Hepatocyte (in vitro differentiated cells): ENCODE measurements around the gene LLGL2. TPM values are rescaled to one million over a fixed set of nuclear protein-coding genes. Genes with fewer than 3 reads are reported as not detected.
"Not testable (repeated sequence)": the region's sequence is repeated elsewhere in the genome, so short reads cannot be mapped to it uniquely, and the experiment has no call there.

Experiments
- DNase-seq: peaks from one replicate; pipeline ENCODE4 v3.0.0-alpha.2; 2016; ENCODE audit warnings: low spot score
- H2AFZ ChIP-seq: fragments of 200-600 bp; sonication (generic); 2 replicates; pipeline ENCODE4 v1.6.0; 2016; ENCODE audit warnings: antibody characterized with exemption, mild to moderate bottlenecking
- H3K27ac ChIP-seq: fragments of 200-600 bp; sonication (generic); 2 replicates; pipeline ENCODE4 v1.5.1; 2016; ENCODE audit warnings: mild to moderate bottlenecking
- H3K27me3 ChIP-seq: fragments of 200-600 bp; sonication (generic); 2 replicates; pipeline ENCODE4 v1.6.1; 2016
- H3K36me3 ChIP-seq: fragments of 200-600 bp; sonication (generic); replicated peaks from 2 replicates; pipeline ENCODE4 v1.5.1; 2016; ENCODE audit warnings: low read depth; ENCODE audit not compliant: insufficient read depth
- H3K4me1 ChIP-seq: fragments of 200-600 bp; sonication (generic); 2 replicates; pipeline ENCODE4 v1.5.1; 2016; ENCODE audit warnings: mild to moderate bottlenecking, moderate library complexity; ENCODE audit not compliant: insufficient read depth
- H3K4me2 ChIP-seq: fragments of 200-600 bp; sonication (generic); 2 replicates; pipeline ENCODE4 v1.6.0; 2016
- H3K4me3 ChIP-seq: fragments of 200-600 bp; sonication (generic); 2 replicates; pipeline ENCODE4 v1.5.1; 2016; ENCODE audit warnings: mild to moderate bottlenecking
- H3K79me2 ChIP-seq: fragments of 200-600 bp; sonication (generic); 2 replicates; pipeline ENCODE4 v1.6.0; 2017; ENCODE audit warnings: mild to moderate bottlenecking
- H3K9me2 ChIP-seq: fragments of 200-600 bp; sonication (generic); replicated peaks from 2 replicates; pipeline ENCODE4 v1.6.0; 2017; ENCODE audit warnings: mild to moderate bottlenecking; ENCODE audit not compliant: insufficient read depth
- H3K9me3 ChIP-seq: fragments of 200-600 bp; sonication (generic); 2 replicates; pipeline ENCODE4 v1.5.1; 2016; ENCODE audit warnings: low read depth, mild to moderate bottlenecking
- H4K20me1 ChIP-seq: fragments of 200-600 bp; sonication (generic); 2 replicates; pipeline ENCODE4 v1.6.0; 2016; ENCODE audit warnings: mild to moderate bottlenecking; ENCODE audit not compliant: insufficient read depth, poor library complexity, severe bottlenecking
- EZH2 ChIP-seq: fragments of 200-600 bp; sonication (generic); IDR thresholded peaks from 2 replicates; pipeline ENCODE4 v1.6.1; 2016; ENCODE audit warnings: antibody characterized with exemption, mild to moderate bottlenecking, borderline replicate concordance
- EZH2phosphoT487 ChIP-seq: fragments of 200-600 bp; sonication (generic); IDR thresholded peaks from one replicate; pipeline ENCODE4 v1.6.1; 2018; ENCODE audit warnings: antibody characterized with exemption, mild to moderate bottlenecking, low read depth, moderate library complexity; ENCODE audit not compliant: unreplicated experiment, severe bottlenecking
- WGBS: methylation state at CpG from one replicate; pipeline ENCODE4 v1.1.6; 2016; ENCODE audit warnings: low lambda C conversion rate; ENCODE audit errors: missing lambda C conversion rate; 5-methylcytosine and 5-hydroxymethylcytosine counted together
- polyA plus RNA-seq: library from polyadenylated mRNA; unstranded; fragments of >200 nt; fragmentation: Nextera tagmentation; extraction: Ambion mirVana; gene quantifications from 2 replicates; pipeline ENCODE4 v1.2.1, GENCODE V29; 2016
- total RNA-seq: library from RNA; depleted of rRNA; stranded (reverse); fragments of >200 nt; gene quantifications from 2 replicates; pipeline ENCODE4 v1.2.3, GENCODE V29; 2014
- TF ChIP-seq, protein P1 (sequence below): fragments of 200-600 bp; sonication (generic); IDR thresholded peaks from 2 replicates; pipeline ENCODE4 v1.5.1; 2016; ENCODE audit warnings: antibody characterized with exemption, mild to moderate bottlenecking; ENCODE audit not compliant: poor library complexity

Gene LLGL2
- total and polyA plus RNA-seq, 2 experiments from 2014 or later = 81.8 to 154 TPM

DNA sequence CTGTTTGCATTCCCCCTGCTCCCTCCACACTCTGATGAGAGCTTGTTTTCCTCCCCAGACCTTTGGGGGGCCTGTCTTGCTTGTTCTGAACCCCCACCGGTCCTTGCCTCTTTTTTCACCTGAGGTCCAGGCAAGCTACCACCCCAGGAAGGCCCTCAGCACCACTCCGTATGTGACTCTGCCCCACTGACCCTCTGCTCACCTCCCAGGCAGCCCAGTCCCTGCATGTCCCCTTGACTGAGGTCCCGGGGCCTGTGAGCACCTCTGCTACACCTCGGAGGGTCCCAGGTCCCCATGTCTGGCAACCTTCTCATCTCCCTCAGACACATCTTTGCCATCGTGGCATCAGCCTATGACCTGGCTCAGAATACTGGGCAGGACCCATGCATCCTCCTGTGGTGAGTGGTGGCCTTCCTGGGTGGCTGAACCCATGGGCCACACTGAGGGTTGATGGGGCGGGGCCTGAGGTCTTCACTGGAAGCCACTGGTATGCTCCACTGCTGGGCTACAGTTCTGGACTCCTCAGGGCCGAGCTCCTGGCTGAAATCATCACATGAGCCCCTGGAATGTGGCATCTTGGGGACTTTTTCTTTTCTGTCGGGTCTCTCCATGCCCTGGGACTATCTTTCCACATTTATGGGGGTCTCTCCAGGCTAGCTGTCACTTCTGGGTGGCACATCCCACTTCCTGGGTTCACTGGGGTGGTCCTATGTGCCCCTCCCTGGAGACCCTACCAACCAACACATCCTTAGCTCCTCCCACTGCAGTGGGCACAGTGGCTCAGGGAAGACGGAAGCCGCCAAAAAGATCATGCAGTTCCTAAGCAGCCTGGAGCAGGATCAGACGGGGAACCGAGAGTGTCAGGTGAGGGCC lies 65.6 kb downstream of the LLGL2 start:
- TF ChIP-seq EZH2 = no peak
- no peaks in the 10 kb centered on the region for H3K9me3 ChIP-seq
- H3K27ac ChIP-seq = no peak overlapping the region
- H2AFZ ChIP-seq = no peak overlapping the region
- no peaks in the 10 kb centered on the region for H3K36me3 ChIP-seq
- no peak overlapping the region for H3K4me3 ChIP-seq
- H3K27me3 ChIP-seq = no peaks in the 10 kb centered on the region
- H3K4me2 ChIP-seq = no peak overlapping the region
- H3K9me2 ChIP-seq = no peaks in the 10 kb centered on the region
- H4K20me1 ChIP-seq = no peaks in the 10 kb centered on the region
- H3K79me2 ChIP-seq = no peaks in the 10 kb centered on the region
- WGBS = 92% methylated on average over 12 of the region's 12 CpGs
- DNase-seq = no peak
- peaks cover 15% of the 10 kb centered on the region for H3K4me1 ChIP-seq

DNA sequence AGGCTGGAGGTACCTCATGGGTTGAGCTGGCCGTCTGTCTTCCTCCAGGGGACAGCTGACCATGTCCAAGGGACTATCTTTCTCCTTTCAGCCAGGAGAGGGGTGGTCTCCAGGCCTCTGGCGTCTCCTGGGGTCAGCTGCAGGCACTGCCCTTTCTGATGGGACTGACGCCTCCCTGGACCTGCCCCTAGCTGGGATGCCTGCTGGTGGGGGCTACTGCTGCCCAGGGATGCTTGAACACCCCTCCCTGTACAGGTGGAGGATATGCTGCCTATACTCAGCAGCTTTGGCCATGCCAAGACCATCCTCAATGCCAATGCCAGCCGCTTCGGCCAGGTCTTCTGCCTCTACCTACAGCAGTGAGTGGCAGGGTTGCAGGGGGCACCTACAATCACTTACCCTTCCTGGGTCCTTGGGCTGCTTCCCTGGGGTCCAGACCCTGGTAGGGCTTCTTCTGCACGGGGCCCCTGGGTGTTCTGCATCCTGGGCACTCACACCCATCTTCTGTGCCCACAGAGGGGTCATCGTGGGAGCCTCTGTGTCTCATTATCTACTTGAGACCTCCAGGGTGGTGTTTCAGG lies 66.3 kb downstream of the LLGL2 start:
- H3K27ac ChIP-seq = no peak overlapping the region
- no peaks in the 10 kb centered on the region for H3K79me2 ChIP-seq
- no peak for TF ChIP-seq EZH2phosphoT487
- no peak for TF ChIP-seq EZH2
- TF ChIP-seq, protein P1, sequence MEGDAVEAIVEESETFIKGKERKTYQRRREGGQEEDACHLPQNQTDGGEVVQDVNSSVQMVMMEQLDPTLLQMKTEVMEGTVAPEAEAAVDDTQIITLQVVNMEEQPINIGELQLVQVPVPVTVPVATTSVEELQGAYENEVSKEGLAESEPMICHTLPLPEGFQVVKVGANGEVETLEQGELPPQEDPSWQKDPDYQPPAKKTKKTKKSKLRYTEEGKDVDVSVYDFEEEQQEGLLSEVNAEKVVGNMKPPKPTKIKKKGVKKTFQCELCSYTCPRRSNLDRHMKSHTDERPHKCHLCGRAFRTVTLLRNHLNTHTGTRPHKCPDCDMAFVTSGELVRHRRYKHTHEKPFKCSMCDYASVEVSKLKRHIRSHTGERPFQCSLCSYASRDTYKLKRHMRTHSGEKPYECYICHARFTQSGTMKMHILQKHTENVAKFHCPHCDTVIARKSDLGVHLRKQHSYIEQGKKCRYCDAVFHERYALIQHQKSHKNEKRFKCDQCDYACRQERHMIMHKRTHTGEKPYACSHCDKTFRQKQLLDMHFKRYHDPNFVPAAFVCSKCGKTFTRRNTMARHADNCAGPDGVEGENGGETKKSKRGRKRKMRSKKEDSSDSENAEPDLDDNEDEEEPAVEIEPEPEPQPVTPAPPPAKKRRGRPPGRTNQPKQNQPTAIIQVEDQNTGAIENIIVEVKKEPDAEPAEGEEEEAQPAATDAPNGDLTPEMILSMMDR = no peak
- no peak for DNase-seq
- no peaks in the 10 kb centered on the region for H3K27me3 ChIP-seq
- no peak overlapping the region for H3K4me2 ChIP-seq
- peaks cover 15% of the 10 kb centered on the region for H3K4me1 ChIP-seq
- H3K9me2 ChIP-seq = no peaks in the 10 kb centered on the region
- H3K4me3 ChIP-seq = no peak overlapping the region
- H3K36me3 ChIP-seq = no peaks in the 10 kb centered on the region
- no peaks in the 10 kb centered on the region for H3K9me3 ChIP-seq
- no peaks in the 10 kb centered on the region for H4K20me1 ChIP-seq
- H2AFZ ChIP-seq = no peak overlapping the region
- WGBS = 95% methylated on average over 7 of the region's 7 CpGs

DNA sequence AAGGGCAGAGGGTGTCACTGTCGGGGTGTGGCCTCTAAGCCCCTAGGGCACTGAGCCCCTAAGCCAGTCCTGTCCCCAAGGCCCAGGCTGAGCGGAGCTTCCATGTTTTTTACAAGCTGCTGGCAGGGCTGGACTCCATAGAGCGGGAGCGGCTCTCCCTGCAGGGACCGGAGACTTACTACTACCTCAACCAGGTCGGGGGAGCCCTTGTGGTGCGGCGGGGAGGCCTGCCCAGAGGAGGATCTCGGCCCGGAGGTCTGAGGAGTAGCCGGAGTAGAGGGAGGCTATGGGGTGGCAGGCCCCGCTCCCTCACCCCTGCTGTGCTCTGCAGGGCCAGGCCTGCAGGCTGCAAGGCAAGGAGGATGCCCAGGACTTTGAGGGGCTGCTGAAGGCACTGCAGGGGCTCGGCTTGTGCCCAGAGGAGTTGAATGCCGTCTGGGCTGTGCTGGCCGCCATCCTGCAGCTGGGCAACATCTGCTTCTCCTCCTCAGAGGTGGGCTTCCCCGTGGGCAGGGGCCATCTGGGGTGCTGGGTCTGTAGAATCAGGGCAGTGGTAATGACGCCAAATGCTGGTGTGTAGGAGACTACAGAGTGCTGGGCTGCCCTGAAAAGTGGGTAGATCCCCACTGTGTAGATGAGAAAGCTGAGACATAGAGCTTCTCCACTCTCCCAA lies 67.0 kb downstream of the LLGL2 start:
- H2AFZ ChIP-seq = no peak overlapping the region
- peaks cover 11% of the 10 kb centered on the region for H3K4me1 ChIP-seq
- no peak overlapping the region for H3K4me2 ChIP-seq
- H3K4me3 ChIP-seq = no peak overlapping the region
- H3K9me2 ChIP-seq = no peaks in the 10 kb centered on the region
- TF ChIP-seq EZH2 (no peak), EZH2phosphoT487 (no peak)
- TF ChIP-seq, protein P1 = no peak
- 93% methylated on average over 17 of the region's 17 CpGs for WGBS
- H3K27ac ChIP-seq = no peak overlapping the region
- no peaks in the 10 kb centered on the region for H4K20me1 ChIP-seq
- no peaks in the 10 kb centered on the region for H3K36me3 ChIP-seq
- DNase-seq = no peak
- no peaks in the 10 kb centered on the region for H3K27me3 ChIP-seq
- H3K79me2 ChIP-seq = no peaks in the 10 kb centered on the region
- no peaks in the 10 kb centered on the region for H3K9me3 ChIP-seq

DNA sequence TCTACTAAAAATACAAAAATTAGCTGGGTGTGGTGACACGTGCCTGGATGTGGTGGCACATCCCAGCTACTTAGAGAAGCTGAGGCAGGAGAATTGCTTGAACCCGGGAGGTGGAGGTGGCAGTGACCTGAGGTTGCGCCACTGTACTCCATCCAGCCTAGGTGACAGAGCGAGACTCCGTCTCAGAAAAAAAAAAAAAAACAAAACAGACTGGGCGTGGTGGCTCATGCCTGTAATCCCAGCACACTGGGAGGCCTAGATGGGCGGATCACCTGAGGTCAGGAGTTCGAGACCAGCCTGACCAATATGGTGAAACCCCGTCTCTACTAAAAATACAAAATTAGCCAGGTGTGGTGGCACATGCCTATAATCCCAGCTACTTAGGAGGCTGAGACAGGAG lies 67.9 kb downstream of the LLGL2 start:
- WGBS = 95% methylated on average over 9 of the region's 9 CpGs
- not testable (repeated sequence) for H2AFZ ChIP-seq, H3K36me3 ChIP-seq, DNase-seq, H3K9me2 ChIP-seq, H3K4me2 ChIP-seq, H3K27me3 ChIP-seq, H3K79me2 ChIP-seq, H3K4me1 ChIP-seq, H3K4me3 ChIP-seq, H3K27ac ChIP-seq, H3K9me3 ChIP-seq, H4K20me1 ChIP-seq
